ENCODE data around the gene TMEM132E.

- TF ChIP-seq CTCF (IDR thresholded peaks at IDR 0.05; ENCODE audit: low read length) (no peak), EZH2 (IDR thresholded peaks at IDR 0.05; ENCODE audit: borderline replicate concordance, low read length) (no peak)
These were observed 28.5 kb downstream of the TMEM132E start for GRCh38 chr17:34607917-34608316.
